Measurements from ENCODE around the gene ADGRG6.
"Not testable (repeated sequence)": the region's sequence is repeated elsewhere in the genome, so short reads cannot be mapped to it uniquely, and the experiment has no call there.

The ADGRG6 gene

DNA sequence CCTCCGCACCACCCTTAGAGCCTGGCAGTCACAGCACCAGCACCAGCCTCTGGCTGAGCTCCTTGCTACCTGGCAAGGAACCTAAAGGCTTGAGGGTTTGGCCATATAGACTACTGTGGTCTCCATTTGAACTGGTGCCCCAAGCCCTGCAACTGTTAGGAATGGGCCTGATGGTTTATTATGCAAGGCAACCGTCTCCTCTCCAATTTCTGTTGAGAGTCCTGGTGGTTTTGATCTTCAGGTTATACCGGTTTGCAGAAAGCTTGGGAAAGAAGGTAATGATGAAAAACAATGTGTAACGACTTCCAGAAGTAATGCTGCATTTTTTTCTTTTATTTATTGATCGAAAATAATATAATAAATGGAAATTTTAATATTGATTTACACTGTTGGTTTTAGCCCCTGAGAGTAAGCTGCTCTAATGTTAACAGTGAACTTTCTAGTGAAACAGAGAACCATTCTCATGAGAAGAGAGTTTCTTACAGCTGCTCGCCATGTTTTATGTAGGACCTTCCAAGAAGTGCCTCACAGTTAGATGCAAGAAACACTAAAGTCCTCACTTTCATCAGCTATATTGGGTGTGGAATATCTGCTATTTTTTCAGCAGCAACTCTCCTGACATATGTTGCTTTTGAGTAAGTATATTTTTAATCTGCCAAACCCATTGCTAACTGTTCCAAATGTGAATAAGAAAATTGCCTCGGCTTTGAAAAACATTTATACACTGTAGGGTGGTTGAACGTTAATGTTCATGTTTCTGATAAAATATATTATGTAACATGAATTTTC is 112.8 kb downstream of the ADGRG6 start:
- DNase-seq: no peak

DNA sequence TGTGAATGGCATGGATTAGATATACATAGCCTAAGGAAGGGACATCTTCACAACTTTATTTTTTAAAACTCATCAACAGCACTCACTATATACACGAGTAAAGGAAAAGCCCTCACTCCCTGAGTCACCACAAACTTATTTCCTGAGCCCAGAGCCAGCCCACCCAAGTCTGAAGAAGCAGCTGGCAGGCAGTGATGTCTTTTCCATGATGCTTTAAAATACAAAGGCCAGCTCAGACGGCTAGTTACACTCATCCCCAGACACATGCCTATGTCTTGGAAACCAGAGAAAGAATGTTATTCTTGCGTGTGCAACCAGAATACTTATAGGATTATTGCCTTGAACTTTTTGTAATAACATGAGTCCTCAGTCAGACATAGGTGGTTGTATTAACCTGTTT is 114.4 kb downstream of the ADGRG6 start:
- DNase-seq: no peak

DNA sequence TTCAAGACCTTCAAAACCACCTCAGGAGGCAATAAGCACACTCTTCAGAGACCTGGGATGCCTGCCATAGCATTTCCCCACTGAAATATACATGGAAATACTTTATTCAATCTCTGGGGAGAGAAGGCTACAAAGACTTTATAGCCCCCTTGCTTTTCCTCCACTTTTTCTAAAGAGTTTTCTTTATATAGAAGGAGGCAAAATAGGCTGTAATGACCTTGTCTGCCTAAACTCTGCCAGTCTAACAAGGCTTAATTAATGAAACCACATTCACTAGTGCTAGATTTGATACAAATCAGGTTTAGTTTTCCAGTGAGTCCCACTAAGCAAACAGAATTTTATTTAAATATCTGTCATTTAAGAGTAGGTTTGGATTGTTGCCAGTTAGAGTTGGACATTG is 114.9 kb downstream of the ADGRG6 start:
- DNase-seq: no peak

DNA sequence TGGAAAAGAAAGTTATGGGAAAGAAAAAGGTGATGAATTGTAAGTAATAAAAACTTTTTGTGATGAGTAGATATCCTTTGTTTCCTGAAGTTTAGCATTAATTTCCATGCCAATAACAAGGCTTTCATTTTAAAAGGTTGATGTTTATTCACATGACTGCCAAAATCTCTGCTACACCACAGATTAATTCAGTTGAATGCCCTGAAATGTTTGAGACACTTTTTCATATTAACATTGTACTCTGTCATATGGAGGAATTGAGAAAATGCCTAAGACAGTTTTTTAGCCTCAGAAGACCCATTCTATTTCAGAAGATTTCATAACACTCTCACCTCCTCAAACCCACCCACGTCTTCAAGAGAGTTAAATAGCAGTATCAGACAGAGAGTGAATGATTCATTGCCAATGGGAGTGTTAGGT is 115.5 kb downstream of the ADGRG6 start:
- DNase-seq: no peak

DNA sequence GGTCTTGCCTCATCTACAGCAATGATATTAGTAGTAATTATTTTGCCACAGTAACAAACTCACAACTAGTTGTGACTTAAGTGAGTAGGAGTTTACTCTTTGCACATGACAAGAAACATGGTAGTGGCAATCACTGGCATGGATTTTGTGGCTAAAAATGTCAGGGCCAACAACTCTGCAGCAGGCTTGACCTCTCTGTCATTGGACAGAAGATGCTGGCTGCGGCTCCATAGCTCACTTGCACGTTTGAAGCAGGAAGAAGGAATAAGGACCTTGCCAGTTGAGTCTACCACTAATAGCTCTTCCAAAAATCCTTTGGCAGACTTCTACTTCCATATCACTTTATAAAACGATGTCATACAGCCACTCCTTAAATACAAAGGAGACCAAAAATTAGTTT is 117.3 kb downstream of the ADGRG6 start:
- no peak for DNase-seq

DNA sequence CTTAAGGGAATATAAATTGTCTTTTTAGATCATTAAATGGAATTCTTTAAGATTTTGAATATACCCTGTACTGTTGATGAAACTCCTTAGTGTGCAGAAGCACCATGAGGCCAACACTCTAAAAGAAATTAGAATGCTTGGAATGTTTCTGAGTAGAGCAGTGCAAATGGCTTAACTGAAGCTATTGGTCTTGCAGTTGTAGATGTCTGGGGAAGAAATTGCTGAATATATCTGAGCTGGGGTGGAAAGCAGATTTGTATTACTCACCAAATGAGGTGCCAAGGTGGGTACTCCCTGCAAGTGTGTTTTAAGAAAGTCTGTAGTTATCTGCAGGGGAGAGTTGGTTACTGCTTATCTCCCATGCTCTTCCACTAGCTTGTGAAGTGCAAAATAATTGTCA is 119.0 kb downstream of the ADGRG6 start:
- DNase-seq: no peak

DNA sequence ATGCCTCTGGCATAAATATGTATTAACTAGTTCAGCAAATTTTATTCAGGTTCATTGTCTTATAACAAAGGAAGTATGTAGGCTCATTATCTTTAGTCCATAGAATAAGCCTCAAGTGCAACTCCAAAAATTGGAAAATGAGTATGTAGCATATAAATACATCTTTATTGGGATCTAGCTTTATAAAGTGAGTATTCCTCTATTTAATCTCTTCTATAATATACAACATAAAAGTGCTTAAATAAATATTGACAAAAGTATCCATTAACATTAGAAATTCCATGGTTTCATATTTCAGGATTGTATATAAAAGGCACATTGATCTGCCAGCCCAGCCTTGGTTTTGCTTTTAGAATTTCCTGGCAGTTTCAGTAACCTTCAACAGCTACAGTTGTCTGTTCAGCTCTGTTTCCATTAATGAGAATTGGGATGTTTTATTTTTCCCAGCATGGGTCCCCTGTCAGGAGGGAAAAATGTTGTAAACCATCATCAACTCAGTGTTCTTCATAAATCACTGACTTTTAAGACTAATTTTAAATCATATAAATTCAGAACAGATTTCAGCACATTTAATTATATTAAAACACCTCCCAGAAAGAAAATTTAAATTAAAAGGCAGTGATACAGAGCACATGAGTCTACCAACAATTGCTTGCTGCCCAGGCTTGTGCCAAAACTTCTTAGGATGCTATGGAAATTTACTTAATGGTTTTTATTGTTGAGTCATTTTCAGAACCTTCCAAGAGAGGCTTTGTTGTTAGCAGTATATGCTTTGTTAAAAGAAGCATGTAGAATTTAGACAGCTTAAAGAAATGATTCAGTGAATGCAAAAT is 119.7 kb downstream of the ADGRG6 start:
- DNase-seq: no peak

DNA sequence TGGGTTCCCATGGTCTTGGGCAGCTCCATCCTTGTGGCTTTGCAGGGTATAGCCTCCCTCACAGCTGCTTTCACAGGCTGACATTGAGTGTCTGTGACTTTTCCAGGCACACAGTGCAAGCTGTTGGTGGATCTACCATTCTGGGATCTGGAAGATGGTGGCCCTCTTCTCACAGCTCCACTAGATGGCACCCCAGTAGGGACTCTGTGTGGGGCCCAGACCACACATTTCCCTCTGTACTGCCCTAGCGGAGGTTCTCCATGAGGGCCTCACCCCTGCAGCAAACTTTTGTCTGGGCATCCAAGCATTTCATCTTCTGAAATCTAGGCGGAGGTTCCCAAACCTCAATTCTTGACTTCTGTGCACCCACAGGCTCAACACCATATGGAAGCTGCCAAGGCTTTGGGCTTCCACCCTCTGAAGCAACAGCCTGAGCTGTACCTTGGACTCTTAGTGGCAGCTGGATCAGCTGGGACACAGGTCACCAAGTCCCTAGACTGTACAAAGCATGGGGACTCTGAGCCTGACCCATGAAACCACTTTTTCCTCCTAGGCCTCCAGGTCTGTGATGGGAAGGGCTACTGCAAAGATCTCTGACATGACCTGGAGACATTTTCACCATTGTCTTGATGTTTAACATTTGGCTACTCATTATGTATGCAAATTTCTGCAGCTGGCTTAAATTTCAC is 124.8 kb downstream of the ADGRG6 start:
- not testable (repeated sequence) for DNase-seq

DNA sequence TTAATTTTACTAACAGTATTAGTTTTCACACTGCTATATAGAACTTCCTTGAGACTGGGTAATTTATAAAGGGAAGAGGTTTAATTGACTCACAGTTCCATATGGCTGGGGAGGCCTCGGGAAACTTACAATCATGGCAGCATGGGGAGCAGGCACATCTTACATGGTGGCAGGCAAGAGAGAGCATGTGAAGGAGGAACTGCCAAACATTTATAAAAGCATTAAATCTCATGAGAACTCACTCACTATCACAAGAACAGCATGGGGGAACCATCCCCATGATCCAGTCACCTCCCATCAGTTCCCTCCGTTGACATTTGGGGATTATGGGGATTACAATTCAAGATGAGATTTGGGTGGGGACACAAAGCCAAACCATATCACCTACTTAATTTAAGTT is 126.7 kb downstream of the ADGRG6 start:
- not testable (repeated sequence) for DNase-seq

DNA sequence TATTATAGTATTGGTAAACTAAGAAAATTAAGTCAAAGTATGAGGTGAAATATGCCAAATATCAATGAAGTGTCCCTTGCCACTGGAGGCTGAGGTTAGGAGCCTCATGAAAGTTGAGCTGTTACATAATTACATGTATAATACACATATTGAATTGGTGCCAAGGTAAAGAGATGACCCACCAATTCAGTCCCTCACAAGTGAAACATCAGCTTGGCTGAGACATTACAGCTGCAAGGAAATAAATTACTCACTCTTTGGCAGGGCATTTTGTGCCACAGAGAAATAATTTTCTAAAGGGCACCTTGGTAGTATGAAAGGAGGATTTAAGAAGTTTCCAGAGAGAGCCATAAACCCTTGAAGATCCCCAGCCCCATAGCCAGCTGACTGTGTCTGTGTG is 127.4 kb downstream of the ADGRG6 start:
- no peak for DNase-seq

DNA sequence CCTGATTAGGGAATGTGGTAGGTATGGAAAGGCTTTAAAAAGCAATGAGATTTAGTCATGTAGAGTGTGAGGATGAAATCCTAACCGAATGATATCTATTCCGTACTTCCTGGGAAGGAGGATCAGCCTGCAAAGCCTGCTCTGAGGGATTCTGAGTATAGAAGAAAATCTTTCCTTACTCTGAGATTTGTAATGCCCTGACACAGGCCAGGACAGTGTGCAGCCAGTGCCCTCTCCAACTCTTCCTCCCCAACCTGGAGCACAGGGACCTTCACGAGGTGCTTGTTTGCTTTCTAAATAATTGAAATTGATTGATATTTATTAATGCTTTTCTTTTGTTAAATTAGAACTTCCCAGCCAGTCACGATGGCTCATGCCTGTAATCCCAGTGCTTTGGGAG is 131.6 kb downstream of the ADGRG6 start:
- no peak for DNase-seq

DNA sequence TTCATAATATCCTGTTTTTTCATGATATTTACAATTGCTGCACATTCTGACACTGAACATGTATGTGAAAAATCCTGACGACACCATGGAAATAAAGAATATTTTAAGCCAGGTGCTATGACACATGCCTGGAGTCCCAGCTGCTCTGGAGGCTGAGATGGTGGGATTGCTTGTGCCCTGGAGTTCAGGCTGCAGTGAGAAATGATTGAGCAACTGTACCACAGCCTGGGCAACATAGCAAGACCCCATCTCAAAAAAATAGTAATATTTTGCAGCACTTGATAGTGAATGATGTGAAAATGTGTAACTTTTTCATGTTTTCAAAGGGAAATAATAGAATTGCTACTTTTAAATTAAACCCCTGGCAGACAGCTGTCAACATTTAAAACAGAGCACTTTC is 137.1 kb downstream of the ADGRG6 start:
- no peak for DNase-seq

DNA sequence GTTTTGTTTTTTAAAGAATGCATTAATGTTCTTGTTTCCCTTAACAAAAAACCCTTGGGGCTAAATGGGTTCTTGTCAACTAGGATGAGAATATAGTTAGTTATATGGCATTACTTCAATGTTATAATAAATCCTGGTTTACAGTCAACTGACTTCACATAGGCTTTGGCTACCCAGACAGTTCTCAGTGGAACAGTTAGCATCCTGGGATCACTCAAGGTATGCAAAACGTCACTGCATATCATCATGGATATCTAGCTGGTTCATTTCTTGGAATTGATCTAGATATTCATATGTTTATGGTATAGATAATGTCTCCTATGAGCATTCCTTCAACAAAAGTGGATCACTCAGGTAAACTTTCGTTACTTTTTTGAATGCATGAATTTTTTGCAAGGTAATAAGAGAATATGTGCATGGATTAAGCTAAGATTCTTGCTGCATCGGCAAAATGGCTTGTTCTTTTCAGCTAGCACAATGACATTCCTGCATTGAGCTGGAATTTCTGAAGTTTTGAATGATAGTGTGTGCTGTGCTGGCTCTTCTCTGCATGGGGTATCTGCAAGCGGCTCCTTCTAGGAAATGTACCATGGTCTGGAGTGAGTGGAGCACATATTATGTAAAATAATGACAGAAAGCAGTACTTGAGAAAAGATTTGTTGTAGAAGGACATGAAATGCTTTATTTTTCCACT is 138.9 kb downstream of the ADGRG6 start:
- DNase-seq: no peak

DNA sequence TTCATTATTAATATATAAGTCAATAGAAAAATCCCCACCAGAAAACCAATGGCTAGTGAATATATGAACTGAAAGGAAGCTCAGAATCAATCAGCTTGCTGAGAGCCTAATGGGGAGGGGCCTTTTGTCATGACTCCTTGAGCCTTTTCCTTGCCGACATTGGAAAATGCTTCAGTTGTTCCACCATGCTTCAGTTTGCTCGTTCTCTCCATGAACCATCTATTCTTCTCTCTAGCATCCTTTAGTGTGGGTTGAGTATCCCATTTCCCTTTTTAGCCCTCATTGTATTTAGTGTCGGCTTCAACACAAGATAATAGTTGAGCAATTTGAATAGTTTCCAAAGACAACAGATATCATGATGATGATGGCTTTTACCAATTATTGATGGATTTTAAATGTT is 139.9 kb downstream of the ADGRG6 start:
- no peak for DNase-seq

DNA sequence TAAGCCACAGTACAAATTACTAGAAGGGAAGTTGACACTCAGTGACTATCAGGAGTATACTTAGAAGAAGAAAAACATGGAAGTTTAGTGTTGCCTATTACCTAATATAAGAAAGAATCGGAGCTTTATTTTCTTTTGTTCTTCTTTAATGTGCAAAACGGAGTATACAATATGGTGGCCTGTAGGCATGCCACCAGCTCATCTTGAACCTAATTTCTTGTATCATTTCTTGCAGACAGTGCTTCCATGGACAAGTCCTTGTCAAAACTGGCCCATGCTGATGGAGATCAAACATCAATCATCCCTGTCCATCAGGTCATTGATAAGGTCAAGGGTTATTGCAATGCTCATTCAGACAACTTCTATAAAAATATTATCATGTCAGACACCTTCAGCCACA is 141.3 kb downstream of the ADGRG6 start:
- no peak for DNase-seq

DNA sequence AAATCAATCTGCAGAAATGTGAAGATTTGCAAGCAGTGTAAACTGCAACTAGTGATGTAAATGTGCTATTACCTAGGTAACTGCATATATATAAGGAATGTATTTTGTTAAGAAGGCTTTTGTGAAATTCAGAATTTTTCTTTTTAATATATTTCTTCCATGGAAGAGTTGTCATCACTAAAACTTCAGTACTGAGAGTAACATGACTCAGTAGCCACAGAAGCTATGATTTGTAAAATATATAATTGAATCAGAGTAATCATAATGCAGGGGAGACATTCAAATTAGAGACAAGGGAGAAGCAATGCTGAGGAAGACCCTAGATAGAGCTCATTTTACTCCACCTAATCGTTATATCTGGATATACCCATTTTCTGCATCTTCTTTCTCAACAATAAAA is 141.7 kb downstream of the ADGRG6 start:
- no peak for DNase-seq

DNA sequence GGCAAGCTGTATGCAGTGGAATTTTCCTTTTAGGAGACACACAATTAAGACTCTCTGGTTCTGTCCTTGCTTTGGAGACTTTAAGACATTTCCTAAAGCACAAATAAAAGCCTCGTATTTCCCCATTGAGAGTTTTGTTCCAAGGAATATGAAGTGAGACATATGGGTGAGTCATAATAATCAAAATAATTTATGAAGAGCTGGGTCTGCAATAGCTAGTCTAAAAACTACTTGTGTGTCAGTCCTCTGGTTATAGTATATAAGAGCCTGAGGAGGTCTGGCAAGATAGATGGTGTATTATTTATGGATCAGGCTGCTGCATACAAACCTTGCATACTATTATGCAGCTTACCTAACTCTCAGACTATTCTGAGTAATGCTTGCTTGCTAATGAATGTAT is 142.6 kb downstream of the ADGRG6 start:
- no peak for DNase-seq

DNA sequence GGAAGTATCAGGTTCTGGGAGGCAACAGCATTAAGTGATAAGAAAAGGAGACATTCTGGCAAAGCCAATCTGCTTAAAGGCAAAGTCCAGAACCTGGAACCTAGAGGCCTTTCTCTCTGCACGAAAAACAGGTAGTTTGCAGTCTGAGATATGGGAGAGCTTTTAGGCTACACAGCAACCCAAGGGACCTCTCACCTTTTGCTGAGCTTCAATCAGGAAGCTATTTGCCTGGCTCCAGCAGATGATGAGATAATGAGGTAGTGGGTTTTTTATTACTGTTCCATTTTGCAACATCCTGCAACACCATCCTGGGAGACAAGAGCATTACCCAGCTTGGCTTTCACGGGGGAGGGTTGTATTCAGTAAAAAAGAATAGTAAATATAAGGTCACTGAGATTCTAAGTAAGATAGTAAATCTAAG is 143.1 kb downstream of the ADGRG6 start:
- DNase-seq: no peak

DNA sequence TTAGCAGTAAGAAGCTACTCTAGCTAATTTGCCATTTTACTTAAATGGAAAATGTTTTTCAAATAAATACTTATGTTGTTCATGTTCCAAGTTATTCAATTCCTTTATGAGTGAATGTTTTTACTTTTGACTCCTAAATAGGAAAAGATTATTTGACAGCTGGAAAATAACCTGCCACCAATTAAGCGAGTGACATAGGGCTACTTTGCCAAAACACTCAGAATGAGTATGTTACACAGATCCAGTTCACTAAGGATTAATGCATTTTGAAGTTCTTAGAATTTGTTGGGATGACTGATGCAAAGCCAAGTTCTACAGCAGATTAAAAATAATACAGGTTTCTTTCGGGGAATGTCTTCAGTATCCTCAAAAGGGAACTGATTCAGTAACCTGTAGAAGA is 144.4 kb downstream of the ADGRG6 start:
- DNase-seq: no peak

DNA sequence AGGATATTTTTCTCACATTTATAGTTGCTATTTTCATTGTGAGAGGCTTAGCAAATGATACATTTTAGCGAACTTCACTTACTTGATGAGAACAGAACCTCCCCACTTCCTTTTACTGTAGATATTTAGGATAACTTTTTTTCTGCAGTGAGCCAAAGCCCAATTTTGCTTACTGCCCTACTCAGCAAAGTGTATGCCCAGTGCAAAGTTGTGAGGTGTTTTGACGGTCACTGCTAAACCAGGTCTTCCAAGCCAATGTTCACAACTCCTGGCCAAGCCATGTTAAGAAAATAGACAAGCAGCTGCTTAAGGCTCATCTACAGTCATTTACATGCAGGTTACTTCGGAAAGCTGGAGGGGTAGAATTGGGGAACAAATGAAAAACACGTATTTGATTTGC is 144.8 kb downstream of the ADGRG6 start:
- DNase-seq: no peak

DNA sequence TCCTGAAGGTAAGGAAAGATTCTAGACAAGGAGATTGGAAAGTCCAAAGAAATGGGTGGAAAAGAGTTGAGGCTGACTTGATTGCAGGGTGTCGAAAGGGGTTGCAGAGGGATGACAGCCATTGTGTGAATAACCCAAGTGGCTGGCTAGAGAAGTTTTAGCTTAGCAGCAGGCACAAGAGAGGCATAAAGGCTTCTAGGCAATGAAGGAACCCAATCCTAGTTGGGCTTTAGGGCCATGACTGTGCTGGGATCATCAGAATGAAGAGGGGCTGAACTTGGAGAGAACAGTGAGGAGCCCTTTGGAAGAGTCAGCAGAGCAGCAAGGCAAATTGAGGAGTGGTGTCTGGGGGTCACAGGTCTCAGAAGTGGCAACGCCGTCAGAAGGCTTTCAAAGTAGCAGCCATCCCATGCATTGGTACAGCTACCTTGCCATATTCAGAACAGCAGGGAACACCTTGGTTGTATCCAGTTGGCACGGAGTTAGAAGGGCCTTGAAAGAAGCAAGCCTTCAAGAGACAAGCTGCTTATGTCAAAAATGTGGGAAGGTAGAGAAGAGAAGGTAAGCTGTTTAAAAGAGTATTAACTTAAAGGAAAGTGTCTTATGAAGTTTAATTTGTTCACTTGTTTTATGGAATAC is 146.4 kb downstream of the ADGRG6 start:
- no peak for DNase-seq

DNA sequence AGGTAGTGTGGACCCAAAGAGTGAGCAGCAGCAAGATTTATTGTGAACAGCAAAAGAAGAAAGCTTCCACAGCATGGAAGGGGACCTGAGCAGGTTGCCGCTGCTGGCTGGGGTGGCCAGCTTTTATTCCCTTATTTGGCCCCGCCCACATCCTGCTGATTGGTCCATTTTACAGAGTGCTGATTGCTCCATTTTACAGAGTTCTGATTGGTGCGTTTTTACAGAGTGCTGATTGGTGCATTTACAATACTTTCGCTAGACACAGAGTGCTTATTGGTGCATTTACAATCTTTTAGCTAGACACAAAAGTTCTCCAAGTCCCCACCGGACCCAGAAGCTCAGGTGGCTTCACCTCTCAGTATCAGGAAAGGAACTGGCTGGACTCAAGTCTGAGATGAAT is 149.0 kb downstream of the ADGRG6 start:
- DNase-seq: not testable (repeated sequence)

DNA sequence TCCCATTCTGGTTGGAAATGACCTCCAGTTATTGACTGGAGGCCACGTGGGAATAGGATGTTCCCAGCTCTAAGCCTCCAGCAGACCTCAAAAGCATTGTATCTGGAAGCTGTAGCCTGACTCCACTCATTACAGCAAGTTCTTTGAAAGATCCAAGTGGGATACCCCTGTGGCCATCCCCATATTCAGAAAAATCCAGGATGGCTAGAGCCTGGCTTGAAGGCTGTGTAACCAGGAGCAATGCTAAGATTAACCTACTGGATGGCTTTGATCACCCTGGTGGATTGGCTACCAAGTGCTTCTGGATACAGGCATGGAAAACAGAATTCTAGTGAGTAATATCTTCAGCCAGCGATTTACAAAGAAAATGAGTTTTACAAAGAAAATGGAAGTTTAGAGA is 151.2 kb downstream of the ADGRG6 start:
- no peak for DNase-seq

Measured in stimulated activated CD8-positive, alpha-beta memory T cell treated with anti-CD3 and anti-CD28 coated beads, Interleukin-4, amount 100 ng/mL, for 48 hours (primary cell).